Duodenal mucosa (tissue), 2 donors: ENCODE results near the gene ITGA11.

ENCODE experiments used
- H3K27ac ChIP-seq: one replicate; pipeline ENCODE4 v1.7.0; 2013; ENCODE audit warnings: low read depth, low read length
- H3K27me3 ChIP-seq, 2 donors: one replicate each; pipeline ENCODE4 v1.7.0; 2013; ENCODE audit warnings: low read length in 2 of 2, control low read depth in 1 of 2; ENCODE audit not compliant: insufficient read depth in 2 of 2, control insufficient read depth in 1 of 2
- H3K36me3 ChIP-seq, 2 donors: one replicate each; pipeline ENCODE4 v1.7.0; 2013; ENCODE audit warnings: low read length in 2 of 2, control low read depth in 1 of 2; ENCODE audit not compliant: insufficient read depth in 2 of 2, control insufficient read depth in 1 of 2
- H3K4me1 ChIP-seq, 2 donors: one replicate each; pipeline ENCODE4 v1.7.0; 2013; ENCODE audit warnings: low read length in 2 of 2, control low read depth in 1 of 2; ENCODE audit not compliant: insufficient read depth in 2 of 2, control insufficient read depth in 1 of 2
- H3K4me3 ChIP-seq, 2 donors: one replicate each; pipeline ENCODE4 v1.7.0; 2013; ENCODE audit warnings: low read length in 2 of 2, low read depth in 1 of 2
- H3K9ac ChIP-seq, 2 donors: one replicate each; pipeline ENCODE4 v1.7.0; 2013; ENCODE audit warnings: low read length in 2 of 2, low read depth in 1 of 2
- H3K9me3 ChIP-seq, 2 donors: one replicate each; pipeline ENCODE4 v1.7.0; 2013; ENCODE audit warnings: low read length in 2 of 2, control low read depth in 1 of 2; ENCODE audit not compliant: control insufficient read depth in 1 of 2

The ITGA11 gene

DNA sequence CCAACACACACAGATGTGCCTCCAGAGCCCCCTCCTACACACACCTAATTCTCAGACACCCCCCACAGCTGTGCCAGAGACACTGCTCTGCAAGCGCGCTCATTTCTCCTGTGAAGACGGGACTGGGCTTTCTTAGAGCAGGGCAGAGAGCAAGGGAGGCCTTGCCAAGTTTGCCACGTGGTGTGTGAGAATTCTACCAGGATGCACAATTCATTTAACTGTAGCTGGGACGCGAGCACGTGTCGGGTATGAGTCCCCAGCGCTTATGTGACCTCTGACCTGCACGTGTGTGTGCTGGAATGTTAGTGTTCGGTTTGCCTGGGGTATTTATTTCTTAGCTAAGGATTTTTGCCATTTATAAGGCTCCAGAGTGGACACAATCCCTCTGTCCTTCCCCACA lies 117.4 kb downstream of the ITGA11 start:
- H3K9me3 ChIP-seq, result no peaks in the 10 kb centered on the region
- no peaks in the 10 kb centered on the region for H3K4me1 ChIP-seq
- H3K27ac ChIP-seq, result no peak overlapping the region
- H3K9ac ChIP-seq, result no peak overlapping the region
- H3K4me3 ChIP-seq, result no peak overlapping the region
- no peaks in the 10 kb centered on the region for H3K27me3 ChIP-seq
- H3K36me3 ChIP-seq, result no peaks in the 10 kb centered on the region

DNA sequence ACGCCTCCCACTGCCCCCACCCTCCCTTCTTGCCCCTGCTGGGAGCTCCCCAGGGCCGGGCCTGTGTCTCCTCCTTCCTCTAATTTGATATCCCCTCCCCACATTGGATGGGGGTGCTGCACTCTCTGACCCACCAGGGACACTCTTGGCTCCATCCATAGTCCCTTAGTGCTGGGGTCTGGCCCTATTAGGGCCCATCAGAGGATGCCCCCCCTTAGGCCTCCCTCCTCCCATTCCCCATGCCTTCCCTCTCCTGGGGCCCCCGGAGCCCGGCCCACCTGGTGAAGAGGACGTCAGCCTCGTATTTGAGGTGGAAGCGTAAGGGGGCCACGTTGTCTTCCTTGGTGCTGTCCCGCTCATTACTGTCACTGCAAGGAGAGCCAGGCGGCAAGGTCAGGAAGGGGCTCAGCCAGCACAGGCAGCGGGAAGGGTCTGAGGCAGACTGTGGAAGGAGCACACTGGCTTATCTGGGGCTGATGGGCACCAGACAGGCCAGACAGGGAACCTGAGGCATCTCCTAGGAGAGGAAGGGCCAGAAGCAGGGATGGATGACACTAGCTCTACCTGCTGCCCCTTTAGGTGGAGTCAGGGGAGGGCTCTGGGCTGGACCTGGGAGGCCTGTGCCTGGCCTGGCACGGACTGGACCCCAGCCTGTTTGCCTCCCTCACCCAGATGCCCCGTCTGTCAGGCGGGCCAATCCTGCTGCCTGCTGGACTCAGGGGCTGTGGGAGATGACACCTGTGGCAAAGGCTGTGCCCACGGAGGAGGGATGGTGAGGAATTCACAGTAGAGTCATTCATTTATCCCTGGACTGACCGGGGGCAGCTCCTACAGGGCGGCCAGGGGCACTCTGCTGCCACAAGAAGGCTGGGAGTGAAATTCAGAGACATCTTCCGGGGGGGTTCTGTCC lies 118.2 kb downstream of the ITGA11 start:
- no peaks in the 10 kb centered on the region for H3K9me3 ChIP-seq
- no peak overlapping the region for H3K9ac ChIP-seq
- H3K36me3 ChIP-seq, result no peaks in the 10 kb centered on the region
- H3K4me1 ChIP-seq, result no peaks in the 10 kb centered on the region
- no peak overlapping the region for H3K27ac ChIP-seq
- H3K4me3 ChIP-seq, result no peak overlapping the region
- H3K27me3 ChIP-seq, result no peaks in the 10 kb centered on the region

DNA sequence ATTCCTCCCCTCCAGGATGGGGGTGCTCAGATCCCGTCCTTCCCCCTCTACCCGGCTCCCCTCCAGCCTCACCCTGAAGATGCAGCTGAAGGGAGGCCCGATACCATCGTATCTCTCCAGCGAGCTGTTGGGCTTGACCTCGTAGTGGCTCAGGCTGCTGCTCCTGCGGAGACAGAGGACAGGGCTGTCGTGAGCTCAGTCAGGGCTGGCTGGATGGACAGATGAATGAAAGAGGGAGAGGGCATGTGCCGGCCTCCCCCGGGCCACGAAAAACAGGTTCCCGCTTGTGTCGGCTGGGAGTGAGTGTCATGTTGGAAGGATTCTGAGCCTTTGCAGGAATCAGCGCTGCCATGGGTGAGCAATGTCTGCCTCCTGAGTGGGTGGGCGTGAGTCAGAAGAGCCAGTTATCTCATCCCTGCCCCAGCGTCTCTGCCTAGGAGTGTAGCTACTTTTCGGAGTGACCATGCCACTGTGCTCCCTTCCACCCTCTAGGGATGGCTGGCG lies 119.2 kb downstream of the ITGA11 start:
- Histone ChIP-seq H3K4me3 (no peak overlapping the region), H3K4me1 (no peaks in the 10 kb centered on the region), H3K9me3 (no peaks in the 10 kb centered on the region)

DNA sequence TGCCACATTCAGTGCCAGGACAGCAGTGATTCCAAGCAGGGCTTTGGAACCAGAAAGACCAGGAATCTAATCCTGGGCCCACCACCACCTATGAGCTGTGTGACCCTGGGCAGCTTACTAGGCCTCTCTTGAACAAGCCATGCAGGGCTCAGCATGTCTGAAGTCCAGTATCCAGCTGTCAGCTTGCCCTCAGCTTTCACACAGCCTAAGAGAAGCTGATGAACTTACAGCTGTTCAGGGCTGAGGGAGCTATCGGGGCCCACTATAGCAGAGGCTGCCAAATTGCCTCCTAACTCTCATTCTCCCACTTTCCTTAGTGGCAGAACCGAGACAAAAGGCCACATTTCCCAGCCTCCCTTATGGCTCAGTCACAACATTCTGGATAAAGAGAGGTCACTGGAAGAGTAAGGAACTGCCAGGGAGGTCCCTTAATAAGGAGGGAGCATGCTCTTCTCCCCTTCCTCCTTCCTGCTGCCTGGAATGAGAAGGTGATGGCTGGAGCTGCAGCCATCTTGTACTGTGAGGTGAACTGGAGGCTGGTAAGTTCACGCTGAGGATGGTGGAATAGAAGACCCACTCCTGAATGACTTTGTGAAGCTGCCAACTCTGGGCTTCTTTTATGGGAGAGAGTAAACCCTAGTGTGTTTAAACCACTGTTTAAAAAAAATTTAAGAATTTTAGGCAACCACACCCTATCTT lies 120.0 kb downstream of the ITGA11 start:
- Histone ChIP-seq H3K27me3 (no peaks in the 10 kb centered on the region), H3K36me3 (no peaks in the 10 kb centered on the region), H3K27ac (no peak overlapping the region), H3K9ac (no peak overlapping the region), H3K9me3 (no peaks in the 10 kb centered on the region), H3K4me3 (no peak overlapping the region), H3K4me1 (no peaks in the 10 kb centered on the region)

More for the DNA sequence above, 119.2 kb downstream of the ITGA11 start:
- Histone ChIP-seq H3K27ac (no peak overlapping the region), H3K36me3 (no peaks in the 10 kb centered on the region), H3K9ac (no peak overlapping the region), H3K27me3 (no peaks in the 10 kb centered on the region)

DNA sequence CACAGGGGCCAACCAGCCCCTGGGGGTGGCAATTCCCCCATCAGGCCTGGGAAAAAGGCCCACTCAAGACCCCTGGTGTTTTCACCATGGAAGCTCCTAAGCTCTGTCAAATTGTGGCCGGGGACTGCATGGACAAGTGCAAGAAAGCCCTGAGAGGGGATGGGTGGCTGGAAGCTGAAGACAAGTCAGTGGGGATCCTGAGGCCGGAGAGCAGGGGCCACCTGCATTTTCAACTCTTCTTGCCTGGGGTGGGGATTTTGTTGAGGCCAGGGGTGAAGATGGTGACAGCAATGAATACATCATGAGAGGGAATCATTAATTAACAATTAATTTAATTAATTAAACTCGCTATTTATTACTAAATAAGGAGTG lies 120.5 kb downstream of the ITGA11 start:
- Histone ChIP-seq H3K4me1 (peaks cover 0 to 1% of the 10 kb centered on the region in 2 donors), H3K4me3 (no peak overlapping the region), H3K27me3 (no peaks in the 10 kb centered on the region), H3K36me3 (no peaks in the 10 kb centered on the region), H3K27ac (no peak overlapping the region), H3K9me3 (no peaks in the 10 kb centered on the region), H3K9ac (no peak overlapping the region)

DNA sequence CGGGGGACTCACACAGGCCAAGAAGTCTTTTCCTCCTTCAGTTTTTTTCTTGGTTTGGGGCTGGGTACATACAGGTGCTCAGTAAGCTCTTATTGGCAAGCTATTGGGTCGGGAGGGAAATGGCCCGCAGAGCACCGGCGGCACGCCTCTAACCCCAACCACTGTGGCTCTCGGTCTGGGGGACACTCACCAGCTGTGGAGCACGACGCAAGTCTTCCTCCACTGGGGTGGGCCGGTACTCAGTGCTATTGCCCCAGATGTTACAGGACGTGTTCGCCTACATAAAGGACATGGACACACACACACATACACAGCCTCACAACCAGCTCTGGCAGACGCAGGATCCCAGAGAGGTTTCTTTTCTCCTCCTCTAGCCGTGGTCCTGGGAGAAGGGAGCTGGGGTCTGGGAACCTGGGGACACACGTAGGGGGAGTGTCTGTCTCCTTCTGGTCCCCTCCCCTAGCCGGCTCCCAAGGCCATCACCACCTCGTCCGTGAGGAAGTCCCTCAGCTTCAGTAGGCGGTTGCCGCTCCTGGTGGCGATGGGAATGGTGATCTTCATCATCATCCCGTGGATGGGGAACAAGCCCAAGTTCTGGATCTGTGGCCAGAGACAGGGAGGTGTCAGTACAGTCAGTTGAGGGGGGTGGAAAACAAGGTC lies 121.0 kb downstream of the ITGA11 start:
- H3K4me3 ChIP-seq, result no peak overlapping the region
- H3K36me3 ChIP-seq, result no peaks in the 10 kb centered on the region
- H3K27ac ChIP-seq, result no peak overlapping the region
- H3K27me3 ChIP-seq, result no peaks in the 10 kb centered on the region
- no peak overlapping the region for H3K9ac ChIP-seq
- peaks cover 0 to 4% of the 10 kb centered on the region in 2 donors for H3K4me1 ChIP-seq
- H3K9me3 ChIP-seq, result no peaks in the 10 kb centered on the region

DNA sequence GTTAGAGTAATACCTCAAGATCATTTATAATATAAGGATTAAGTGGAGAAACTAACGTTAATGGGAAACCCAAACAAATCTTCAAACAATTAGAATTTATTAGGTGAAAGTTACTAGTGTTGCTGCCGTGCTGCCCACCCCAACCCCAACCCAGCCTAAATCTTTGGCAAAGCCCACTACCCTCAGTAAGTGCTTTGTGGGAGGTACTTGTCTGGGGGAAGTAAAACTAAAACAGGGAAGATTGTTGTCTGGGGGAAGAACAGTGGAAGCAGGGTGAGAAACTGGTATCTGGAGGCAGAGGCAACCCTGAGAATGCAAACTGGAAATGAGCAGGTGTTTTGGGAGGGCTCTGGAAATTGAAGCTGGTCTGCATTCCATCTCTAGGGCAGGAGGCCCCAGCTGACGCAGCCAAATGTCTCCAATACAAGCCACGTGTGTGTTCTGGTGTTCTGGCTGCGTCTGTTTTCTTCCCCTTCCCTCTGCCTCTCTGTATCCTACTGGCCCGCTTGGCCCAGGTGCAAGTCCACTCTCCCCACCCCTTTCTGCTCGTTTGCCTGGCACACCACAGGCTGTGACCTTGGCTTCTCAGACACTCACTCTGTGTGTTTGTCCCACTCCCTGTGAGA lies 121.7 kb downstream of the ITGA11 start:
- Histone ChIP-seq H3K9me3 (no peaks in the 10 kb centered on the region), H3K9ac (no peak overlapping the region), H3K27ac (no peak overlapping the region), H3K36me3 (no peaks in the 10 kb centered on the region), H3K27me3 (no peaks in the 10 kb centered on the region), H3K4me1 (peaks cover under 1 to 6% of the 10 kb centered on the region in 2 donors), H3K4me3 (no peak overlapping the region)

DNA sequence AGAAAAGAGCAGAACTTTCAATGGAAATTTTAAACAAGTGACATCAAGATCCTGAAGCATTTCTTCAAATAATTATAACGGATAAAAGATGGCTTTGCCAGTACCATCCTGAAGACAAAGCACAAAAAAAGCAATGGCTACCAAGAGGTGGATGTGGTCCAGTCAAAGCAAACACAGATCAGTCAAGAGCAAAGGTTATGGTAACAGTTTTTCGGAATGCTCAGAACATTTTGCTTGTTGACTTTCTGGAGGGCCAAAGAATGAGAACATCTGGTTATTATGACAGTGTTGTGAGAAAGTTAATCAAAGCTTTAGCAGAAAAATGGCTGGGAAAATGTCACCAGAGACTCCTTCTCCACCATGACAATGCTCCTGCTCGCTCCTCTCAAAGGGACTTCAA lies 122.9 kb downstream of the ITGA11 start:
- H3K27ac ChIP-seq, result no peak overlapping the region
- H3K4me1 ChIP-seq, result peaks cover 5 to 13% of the 10 kb centered on the region in 2 donors
- no peaks in the 10 kb centered on the region for H3K36me3 ChIP-seq
- no peak overlapping the region for H3K4me3 ChIP-seq
- H3K9ac ChIP-seq, result no peak overlapping the region
- H3K9me3 ChIP-seq, result no peaks in the 10 kb centered on the region
- no peaks in the 10 kb centered on the region for H3K27me3 ChIP-seq

DNA sequence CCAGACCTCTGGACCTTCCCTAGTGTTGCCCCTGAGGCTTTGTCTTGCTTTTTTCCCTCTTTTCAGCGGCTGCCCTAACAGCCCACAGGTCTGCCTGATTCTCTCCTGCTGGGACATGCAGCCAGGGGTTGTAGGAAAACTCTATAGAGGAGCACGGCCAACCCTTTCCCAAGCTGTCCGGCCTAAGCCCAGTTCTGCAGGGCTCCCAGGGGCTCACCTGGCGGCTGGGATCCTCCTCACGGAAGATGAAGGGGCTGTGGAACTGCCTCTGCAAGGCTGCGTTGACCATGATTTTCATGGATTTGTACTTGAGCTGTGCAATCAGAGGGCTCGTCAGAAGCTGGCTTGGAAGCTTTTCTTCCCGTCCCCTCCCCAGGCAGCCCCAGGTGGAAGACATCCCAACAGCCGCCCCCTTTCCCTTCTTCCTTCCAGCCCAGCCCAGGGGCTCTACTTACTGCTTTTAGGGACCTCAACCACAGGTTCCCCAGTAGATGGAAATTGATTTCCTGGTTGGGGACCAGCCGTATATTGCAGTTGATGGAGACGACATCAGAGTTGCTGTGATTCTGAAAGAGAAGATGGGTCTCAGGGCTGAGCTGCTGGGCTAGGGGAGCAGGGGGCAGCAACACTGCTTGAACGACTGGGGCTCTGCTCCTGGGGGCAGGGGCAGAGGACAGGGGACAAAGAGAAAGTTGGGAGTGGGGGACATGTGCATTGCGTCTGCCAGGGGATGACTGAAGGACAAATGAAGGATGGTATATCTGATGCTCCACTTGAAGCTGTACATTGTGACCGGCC lies 124.6 kb downstream of the ITGA11 start:
- Histone ChIP-seq H3K9me3 (no peaks in the 10 kb centered on the region), H3K27me3 (no peaks in the 10 kb centered on the region), H3K4me3 (no peak overlapping the region), H3K9ac (no peak overlapping the region), H3K27ac (no peak overlapping the region), H3K36me3 (no peaks in the 10 kb centered on the region), H3K4me1 (peaks cover 5 to 13% of the 10 kb centered on the region in 2 donors)
